Prostate gland (tissue), 2 donors: ENCODE data around the gene SH2D1B. TPM values are rescaled to one million over a fixed set of nuclear protein-coding genes. Genes with fewer than 3 reads are reported as not detected.

Experiments
- DNase-seq: peaks from one replicate; pipeline ENCODE4 v3.0.0-alpha.2; 2019; ENCODE audit warnings: low spot score
- H3K27ac ChIP-seq, 2 donors: fragments of 200-600 bp; sonication (generic); 2 replicates each; pipeline ENCODE4 v1.5.1; 2017 to 2019
- H3K27me3 ChIP-seq: fragments of 200-600 bp; sonication (generic); replicated peaks from 2 replicates; pipeline ENCODE4 v1.5.1; 2019; ENCODE audit not compliant: insufficient read depth
- H3K36me3 ChIP-seq, 2 donors: fragments of 200-600 bp; sonication (generic); 1 replicate in 1 of 2; 2 replicates in 1 of 2; pipeline versions ENCODE4 v1.5.1 to v1.8.1; 2017 to 2019
- H3K4me1 ChIP-seq: fragments of 200-600 bp; sonication (generic); replicated peaks from 2 replicates; pipeline ENCODE4 v1.5.1; 2019
- H3K4me3 ChIP-seq, 2 donors: fragments of 200-600 bp; sonication (generic); 2 replicates each; pipeline ENCODE4 v1.5.1; 2017 to 2019
- H3K9me3 ChIP-seq: fragments of 200-600 bp; sonication (generic); 2 replicates; pipeline ENCODE4 v1.5.1; 2017
- CTCF ChIP-seq, 4 experiments: fragments of 200-600 bp in 2 of 4; fragments of 450-650 bp in 2 of 4; sonication (generic) in 2 of 4; IDR thresholded peaks; 1 replicate in 3 of 4; 2 replicates in 1 of 4; pipeline ENCODE4 v1.5.1; 2016 to 2019; ENCODE audit warnings: antibody characterized with exemption in 4 of 4, mild to moderate bottlenecking in 2 of 4, moderate library complexity in 2 of 4
- POLR2A ChIP-seq: fragments of 450-650 bp; IDR thresholded peaks from one replicate; pipeline ENCODE4 v1.6.1; 2016; ENCODE audit warnings: antibody characterized with exemption, mild to moderate bottlenecking
- POLR2AphosphoS5 ChIP-seq: sonication (generic); formaldehyde crosslinking; IDR thresholded peaks from one replicate; pipeline ENCODE4 v1.6.1; 2017; ENCODE audit warnings: antibody characterized with exemption
- WGBS: methylation state at CpG from one replicate; pipeline ENCODE4 v1.1.5; 2018; 5-methylcytosine and 5-hydroxymethylcytosine counted together
- intact Hi-C: fragments of 100-400 bp; cut with DNase I; formaldehyde crosslinking; loops from one replicate; pipeline ENCODE4 v1.14.2; 2022
- total RNA-seq, 2 donors: library from RNA; depleted of rRNA; stranded (reverse); fragments of >200 nt; gene quantifications; one replicate each; pipeline ENCODE4 v1.1.0, GENCODE V29; 2016

The SH2D1B gene
- total RNA-seq, 2 donors from 2014 or later: not detected

GRCh38 chr1:162385702-162386101 is 26.2 kb downstream of the SH2D1B start:
- no peak overlapping the region for H3K27ac ChIP-seq
- no peaks in the 10 kb centered on the region for H3K4me1 ChIP-seq
- intact Hi-C loops: no loop called here
- DNase-seq: no peak
- WGBS: 81% methylated on average over 3 of the region's 3 CpGs
- H3K36me3 ChIP-seq: no peaks in the 10 kb centered on the region
- TF ChIP-seq POLR2AphosphoS5 (no peak), POLR2A (no peak), CTCF (IDR thresholded peaks at IDR 0.05) (no peak)
- H3K4me3 ChIP-seq: no peak overlapping the region
- no peaks in the 10 kb centered on the region for H3K27me3 ChIP-seq
- no peaks in the 10 kb centered on the region for H3K9me3 ChIP-seq

- 83% methylated on average over 3 of the region's 3 CpGs for WGBS
- Histone ChIP-seq H3K27me3 (no peaks in the 10 kb centered on the region), H3K9me3 (no peaks in the 10 kb centered on the region), H3K27ac (no peak overlapping the region), H3K36me3 (no peaks in the 10 kb centered on the region), H3K4me1 (no peaks in the 10 kb centered on the region), H3K4me3 (no peak overlapping the region)
- no peak for TF ChIP-seq POLR2A
- intact Hi-C loops: no loop called here
- DNase-seq: no peak
Observed at GRCh38 chr1:162385280-162385623, 26.7 kb downstream of the SH2D1B start.

GRCh38 chr1:162384601-162385279 is 27.2 kb downstream of the SH2D1B start:
- no peak overlapping the region for H3K27ac ChIP-seq
- H3K36me3 ChIP-seq: no peaks in the 10 kb centered on the region
- no peaks in the 10 kb centered on the region for H3K4me1 ChIP-seq
- no peak for TF ChIP-seq POLR2AphosphoS5
- no peak for TF ChIP-seq CTCF (IDR thresholded peaks at IDR 0.05)
- TF ChIP-seq POLR2A: no peak
- intact Hi-C loops: no loop called here
- WGBS: 90% methylated on average over 6 of the region's 10 CpGs
- no peak overlapping the region for H3K4me3 ChIP-seq
- no peaks in the 10 kb centered on the region for H3K9me3 ChIP-seq
- no peaks in the 10 kb centered on the region for H3K27me3 ChIP-seq
- DNase-seq: no peak

GRCh38 chr1:162384116-162384515 is 27.8 kb downstream of the SH2D1B start:
- no peak overlapping the region for H3K27ac ChIP-seq
- TF ChIP-seq POLR2A: no peak
- no peak for TF ChIP-seq CTCF (IDR thresholded peaks at IDR 0.05)
- TF ChIP-seq POLR2AphosphoS5: no peak
- DNase-seq: no peak
- H3K36me3 ChIP-seq: no peaks in the 10 kb centered on the region
- H3K4me1 ChIP-seq: no peaks in the 10 kb centered on the region
- intact Hi-C loops: no loop called here
- no peaks in the 10 kb centered on the region for H3K27me3 ChIP-seq
- H3K9me3 ChIP-seq: no peaks in the 10 kb centered on the region
- WGBS: 96% methylated on average over 6 of the region's 6 CpGs
- H3K4me3 ChIP-seq: no peak overlapping the region

- DNase-seq: no peak
- Histone ChIP-seq H3K27me3 (no peaks in the 10 kb centered on the region), H3K27ac (no peak overlapping the region), H3K4me3 (no peak overlapping the region), H3K9me3 (no peaks in the 10 kb centered on the region), H3K36me3 (no peaks in the 10 kb centered on the region), H3K4me1 (no peaks in the 10 kb centered on the region)
- intact Hi-C loops: no loop called here
- TF ChIP-seq CTCF (IDR thresholded peaks at IDR 0.05) (no peak), POLR2AphosphoS5 (no peak), POLR2A (no peak)
- WGBS: 94% methylated on average over 8 of the region's 8 CpGs
Observed at GRCh38 chr1:162383516-162383915, 28.4 kb downstream of the SH2D1B start.
